Muscle layer of duodenum (tissue), 2 donors: ENCODE data around the gene CD58.

Source experiments
- H3K27ac ChIP-seq: one replicate; pipeline ENCODE4 v1.7.0; 2013; ENCODE audit warnings: mild to moderate bottlenecking, low read length
- H3K27me3 ChIP-seq: one replicate; pipeline ENCODE4 v1.7.0; 2013; ENCODE audit warnings: low read depth, mild to moderate bottlenecking, control low read depth, low read length
- H3K36me3 ChIP-seq, 2 donors: one replicate each; pipeline ENCODE4 v1.7.0; 2013; ENCODE audit warnings: low read length in 2 of 2, control low read depth in 1 of 2, mild to moderate bottlenecking in 1 of 2; ENCODE audit not compliant: insufficient read depth in 2 of 2, control insufficient read depth in 1 of 2
- H3K4me1 ChIP-seq, 2 donors: one replicate each; pipeline ENCODE4 v1.7.0; 2013; ENCODE audit warnings: low read length in 2 of 2, mild to moderate bottlenecking in 2 of 2, control low read depth in 1 of 2, moderate library complexity in 1 of 2; ENCODE audit not compliant: insufficient read depth in 2 of 2, control insufficient read depth in 1 of 2
- H3K4me3 ChIP-seq, 2 donors: one replicate each; pipeline ENCODE4 v1.7.0; 2013; ENCODE audit warnings: low read length in 2 of 2, low read depth in 1 of 2, mild to moderate bottlenecking in 1 of 2
- H3K9me3 ChIP-seq, 2 donors: one replicate each; pipeline ENCODE4 v1.7.0; 2013; ENCODE audit warnings: low read length in 2 of 2, control low read depth in 1 of 2, mild to moderate bottlenecking in 1 of 2; ENCODE audit not compliant: control insufficient read depth in 1 of 2
- donor health status: healthy.

Gene CD58

DNA sequence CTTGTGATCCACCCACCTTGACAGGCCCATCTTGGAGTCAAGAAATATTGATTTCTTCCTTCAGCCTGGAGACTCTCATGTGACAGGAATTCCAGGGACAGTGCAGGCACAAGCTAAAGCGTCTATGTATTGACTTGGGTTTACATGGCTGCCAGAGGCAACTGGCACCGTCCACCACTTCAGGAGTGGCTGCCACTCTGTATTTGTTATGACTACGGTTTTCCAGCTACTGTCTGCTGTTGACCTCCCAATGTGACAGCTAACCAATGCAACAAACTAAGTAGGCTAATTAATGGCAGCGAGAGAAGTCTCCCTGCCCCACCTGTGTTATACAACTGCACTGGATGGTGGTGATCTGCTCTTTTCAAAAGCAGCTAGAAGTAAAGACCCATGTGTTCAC lies 56.9 kb downstream of the CD58 start:
- no peaks in the 10 kb centered on the region for H3K27me3 ChIP-seq
- no peak overlapping the region for H3K27ac ChIP-seq
- peaks cover 0 to 8% of the 10 kb centered on the region in 2 donors for H3K36me3 ChIP-seq
- H3K4me3 ChIP-seq, result no peak overlapping the region
- H3K9me3 ChIP-seq, result no peaks in the 10 kb centered on the region
- H3K4me1 ChIP-seq, result peaks cover 0 to 5% of the 10 kb centered on the region in 2 donors

DNA sequence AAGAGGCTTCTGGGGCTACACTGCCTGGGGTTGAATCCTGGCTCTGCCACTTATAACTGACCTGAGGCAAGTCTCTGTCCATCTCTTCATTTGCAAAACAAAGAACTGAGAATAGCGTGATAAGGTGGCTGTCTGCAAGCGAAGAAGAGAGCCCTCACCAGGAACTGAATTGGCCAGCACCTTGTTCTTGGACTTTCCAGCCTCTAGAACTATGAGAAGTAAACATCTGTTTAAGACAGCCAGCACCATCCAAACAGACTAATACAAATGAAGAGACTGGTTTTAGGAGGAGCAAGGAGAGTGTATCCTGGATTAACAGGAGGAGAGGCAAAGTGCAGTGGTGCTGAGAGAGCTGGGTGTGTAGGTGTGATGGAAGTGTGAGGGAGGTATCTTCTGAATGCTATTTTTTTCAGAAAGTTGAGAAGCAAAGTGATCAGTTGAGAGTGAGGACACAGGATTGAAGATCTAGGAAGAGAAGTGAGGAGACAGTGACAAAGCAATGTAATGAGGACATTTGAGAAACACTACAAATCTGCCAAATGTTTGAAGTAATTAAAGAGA lies 59.3 kb downstream of the CD58 start:
- Histone ChIP-seq H3K36me3 (no peaks in the 10 kb centered on the region), H3K27ac (no peak overlapping the region), H3K4me3 (no peak overlapping the region), H3K27me3 (no peaks in the 10 kb centered on the region), H3K9me3 (no peaks in the 10 kb centered on the region), H3K4me1 (peaks cover 0 to 10% of the 10 kb centered on the region in 2 donors)

DNA sequence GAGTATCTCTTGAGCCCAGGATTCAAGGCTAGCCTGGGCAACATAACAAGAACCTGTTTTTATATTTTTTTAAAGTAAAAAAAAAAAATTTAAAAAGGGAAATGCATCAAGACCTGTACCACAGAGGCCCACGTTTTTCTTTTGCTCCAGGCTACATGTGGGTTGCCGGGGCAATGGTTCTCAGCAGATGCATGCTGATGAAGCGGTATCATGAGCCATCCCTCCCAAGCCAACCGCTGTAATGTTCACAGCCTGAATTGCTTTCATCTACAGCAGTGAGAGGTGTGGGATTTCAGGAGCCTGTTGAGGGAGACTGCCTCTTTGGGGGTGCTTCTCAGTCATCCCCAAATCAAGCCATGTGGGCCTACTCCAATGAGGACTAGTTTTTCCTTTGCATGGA lies 60.5 kb downstream of the CD58 start:
- Histone ChIP-seq H3K9me3 (no peaks in the 10 kb centered on the region), H3K27ac (no peak overlapping the region), H3K27me3 (no peaks in the 10 kb centered on the region), H3K36me3 (no peaks in the 10 kb centered on the region), H3K4me3 (no peak overlapping the region), H3K4me1 (peaks cover 0 to 10% of the 10 kb centered on the region in 2 donors)

GRCh38 chr1:116508984-116509980 lies 61.5 kb downstream of the CD58 start:
- Histone ChIP-seq H3K4me1 (peaks cover 0 to 10% of the 10 kb centered on the region in 2 donors), H3K9me3 (no peaks in the 10 kb centered on the region), H3K36me3 (no peaks in the 10 kb centered on the region), H3K27me3 (no peaks in the 10 kb centered on the region), H3K4me3 (no peak overlapping the region), H3K27ac (peak overlapping the region; percentile 54)

DNA sequence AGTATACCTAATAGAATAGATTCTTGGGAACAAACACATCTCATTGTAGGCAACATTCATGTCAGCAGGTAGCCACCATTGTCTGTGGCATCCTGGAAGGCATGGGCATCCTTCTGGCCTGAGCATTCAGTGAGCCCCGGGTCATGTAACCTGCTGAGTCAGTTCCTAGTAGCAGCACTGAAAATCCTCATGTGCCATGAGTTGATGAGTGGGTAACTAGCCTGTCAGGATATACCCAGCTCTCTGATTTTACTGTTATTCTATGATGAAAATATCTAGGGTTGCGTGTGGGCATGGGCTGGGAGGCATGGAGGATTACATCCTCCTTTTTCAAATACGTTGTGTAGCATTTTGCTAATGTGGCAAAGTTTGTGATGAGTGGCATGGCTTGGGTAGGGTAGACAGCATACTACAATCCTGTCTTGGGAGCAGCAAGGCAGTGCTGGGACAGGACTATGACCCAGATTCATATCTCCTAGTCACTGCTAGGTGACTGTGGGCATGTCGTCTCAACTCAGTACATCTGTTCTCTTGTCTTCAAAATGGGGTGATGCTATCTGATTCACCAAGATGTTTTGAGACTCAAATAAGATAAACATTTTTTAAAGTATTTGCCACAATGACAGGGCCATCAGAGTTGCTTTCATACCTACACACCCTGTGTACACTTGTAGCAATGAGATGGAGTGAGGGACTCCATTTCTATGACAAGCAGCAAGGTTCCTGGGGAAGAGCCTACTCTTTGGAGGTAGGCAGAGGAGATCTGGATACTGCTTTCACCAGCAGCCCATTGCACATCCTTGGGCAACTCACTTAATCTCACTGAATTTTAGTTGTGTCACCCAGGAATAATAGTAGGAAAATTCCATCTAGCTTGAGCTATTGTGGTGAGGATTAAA lies 62.5 kb downstream of the CD58 start:
- H3K27me3 ChIP-seq, result no peaks in the 10 kb centered on the region
- H3K4me1 ChIP-seq, result peaks cover 0 to 10% of the 10 kb centered on the region in 2 donors

DNA sequence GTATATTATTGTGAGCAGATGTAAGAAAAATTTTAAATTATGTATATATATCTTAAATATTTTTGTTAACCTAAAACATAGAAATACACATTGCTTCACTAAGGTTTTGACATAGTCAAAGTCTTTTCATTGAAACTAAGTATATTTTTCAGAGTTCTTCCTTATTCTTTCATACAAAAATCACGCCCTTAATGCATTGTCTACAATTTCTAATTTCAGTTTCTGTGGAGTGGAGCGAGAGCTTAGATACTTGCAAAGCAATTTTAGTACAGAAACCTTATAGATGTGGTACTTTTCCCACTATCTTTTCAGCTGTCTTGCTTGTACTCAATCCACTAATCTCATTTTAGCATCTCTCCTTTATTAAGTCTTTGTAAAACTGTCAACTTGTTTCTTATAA lies 63.2 kb downstream of the CD58 start:
- H3K9me3 ChIP-seq, result no peaks in the 10 kb centered on the region
- no peaks in the 10 kb centered on the region for H3K36me3 ChIP-seq
- no peak overlapping the region for H3K4me3 ChIP-seq
- no peak overlapping the region for H3K27ac ChIP-seq
- no peaks in the 10 kb centered on the region for H3K27me3 ChIP-seq
- peaks cover 0 to 10% of the 10 kb centered on the region in 2 donors for H3K4me1 ChIP-seq

More for the DNA sequence above, 62.5 kb downstream of the CD58 start:
- Histone ChIP-seq H3K9me3 (no peaks in the 10 kb centered on the region), H3K36me3 (no peaks in the 10 kb centered on the region), H3K4me3 (no peak overlapping the region), H3K27ac (peak overlapping the region; percentile 54)

DNA sequence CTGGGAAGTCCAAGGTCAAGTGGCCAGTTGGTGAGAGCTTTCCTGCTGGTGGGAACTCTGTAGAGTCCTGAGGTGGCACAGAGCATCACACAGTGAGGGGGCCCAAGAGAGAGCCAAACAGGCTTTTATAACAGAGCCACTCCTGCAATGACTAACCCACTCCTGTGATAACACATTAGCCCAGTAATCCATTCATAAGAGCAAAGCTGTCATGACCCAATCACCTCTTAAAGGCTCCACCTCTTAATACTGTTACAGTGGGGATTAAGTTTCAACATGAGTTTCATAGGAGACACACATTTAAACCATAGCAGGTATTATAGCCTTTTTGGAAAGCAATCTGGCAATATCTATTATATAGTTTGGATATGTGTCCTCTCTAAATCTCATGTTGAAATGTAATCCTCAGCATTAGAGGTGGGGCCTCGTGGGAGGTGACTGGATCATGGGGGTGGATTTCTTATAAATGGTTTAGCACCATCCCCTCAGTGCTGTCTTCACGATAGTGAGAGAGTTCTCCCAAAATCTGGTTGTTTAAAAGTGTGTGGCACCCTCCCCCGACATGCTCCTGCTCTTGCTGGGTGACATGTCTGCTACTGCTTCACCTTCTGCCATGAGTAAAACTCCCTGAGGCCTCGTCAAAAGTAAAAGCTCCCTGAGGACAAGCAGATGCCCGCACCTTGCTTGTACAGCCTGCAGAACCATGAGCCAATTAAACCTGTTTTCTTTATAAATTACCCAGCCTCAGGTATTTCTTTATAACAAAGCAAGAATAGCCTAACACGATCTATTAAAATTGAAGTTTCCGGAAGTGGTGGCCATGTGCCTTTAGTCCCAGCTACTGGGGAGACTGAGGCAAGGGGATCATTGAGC lies 64.5 kb downstream of the CD58 start:
- H3K27ac ChIP-seq, result no peak overlapping the region

DNA sequence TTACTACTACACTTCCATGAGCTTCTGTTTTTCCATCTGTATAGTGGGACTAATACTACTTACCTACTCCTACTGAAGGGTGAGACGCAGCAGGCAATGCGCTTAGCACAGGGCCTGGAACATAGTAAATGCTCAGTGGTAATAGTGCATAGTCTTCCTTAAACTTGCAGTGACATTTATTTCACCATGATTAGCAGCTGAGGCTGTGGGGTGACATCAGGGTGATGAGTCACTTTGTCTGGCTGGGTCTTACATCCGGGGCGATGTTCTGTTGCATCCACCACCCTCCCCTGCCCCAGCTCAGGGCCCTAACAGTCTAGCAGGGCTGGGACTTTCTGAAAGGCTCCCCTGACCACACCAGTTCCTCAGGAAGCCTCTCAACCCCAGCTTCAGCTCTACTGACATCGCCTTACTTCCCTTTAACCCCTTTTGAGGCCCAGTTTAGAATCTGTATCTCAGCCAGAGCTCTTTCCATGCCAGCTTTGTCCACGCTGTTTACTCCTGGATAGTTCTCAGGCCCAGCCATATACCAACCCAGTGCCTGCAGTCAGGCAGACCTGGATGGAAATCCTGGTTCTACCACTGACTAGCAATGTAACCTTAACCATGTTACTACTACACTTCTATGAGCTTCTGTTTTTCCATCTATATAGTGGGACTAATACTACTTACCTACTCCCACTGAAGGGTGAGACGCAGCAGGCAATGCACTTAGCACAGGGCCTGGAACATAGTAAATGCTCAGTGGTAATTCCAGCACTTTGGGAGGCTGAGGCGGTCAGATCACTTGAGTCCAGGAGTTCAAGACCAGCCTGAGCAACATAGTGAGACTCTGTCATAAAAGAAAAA lies 66.3 kb downstream of the CD58 start:
- no peak overlapping the region for H3K4me3 ChIP-seq
- no peaks in the 10 kb centered on the region for H3K36me3 ChIP-seq
- H3K4me1 ChIP-seq, result peaks cover 0 to 9% of the 10 kb centered on the region in 2 donors
- no peaks in the 10 kb centered on the region for H3K9me3 ChIP-seq
- no peaks in the 10 kb centered on the region for H3K27me3 ChIP-seq
- H3K27ac ChIP-seq, result peak overlapping the region; percentile 35

More for the DNA sequence above, 64.5 kb downstream of the CD58 start:
- H3K27me3 ChIP-seq, result no peaks in the 10 kb centered on the region
- no peaks in the 10 kb centered on the region for H3K36me3 ChIP-seq
- no peaks in the 10 kb centered on the region for H3K9me3 ChIP-seq
- no peak overlapping the region for H3K4me3 ChIP-seq
- peaks cover 0 to 10% of the 10 kb centered on the region in 2 donors for H3K4me1 ChIP-seq

DNA sequence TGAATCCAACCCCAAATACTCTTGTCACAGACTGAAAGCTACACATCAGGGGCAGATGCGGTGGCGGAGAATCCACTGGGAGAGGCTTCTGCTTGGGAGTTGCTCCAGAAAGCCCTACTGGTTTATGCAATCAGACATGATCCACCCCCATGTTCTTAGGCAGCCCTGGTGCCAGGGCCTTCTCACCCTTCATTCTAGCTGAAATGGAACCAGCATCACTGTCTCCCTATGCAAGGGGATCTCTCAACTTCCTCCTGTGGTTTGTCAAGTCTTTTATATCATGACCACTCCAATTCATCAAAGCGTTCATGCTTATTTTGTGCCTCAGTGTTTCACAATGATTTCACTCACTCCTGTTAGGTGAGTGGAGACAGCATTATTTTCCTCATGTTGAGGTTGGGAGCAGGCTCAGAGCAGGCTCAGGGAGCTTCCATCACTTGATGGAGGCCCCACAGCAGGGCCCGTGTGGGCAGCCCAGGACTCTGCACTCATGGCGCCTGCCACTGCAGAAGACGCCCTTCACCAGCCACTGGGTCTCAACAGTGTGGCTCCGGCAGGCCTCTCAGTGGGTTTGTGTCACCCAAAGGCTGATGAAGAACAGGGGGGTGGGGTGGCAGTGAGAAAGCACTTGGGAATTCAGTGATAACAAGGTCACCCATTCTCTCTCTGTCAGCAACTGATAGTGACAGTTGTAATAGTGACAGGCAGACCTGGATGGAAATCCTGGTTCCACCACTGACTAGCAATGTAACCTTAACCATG lies 67.1 kb downstream of the CD58 start:
- no peaks in the 10 kb centered on the region for H3K36me3 ChIP-seq
- peak overlapping the region; percentile 35 for H3K27ac ChIP-seq
- peaks cover 5% of the 10 kb centered on the region in 2 donors for H3K4me1 ChIP-seq
- H3K9me3 ChIP-seq, result no peaks in the 10 kb centered on the region
- no peaks in the 10 kb centered on the region for H3K27me3 ChIP-seq
- no peak overlapping the region for H3K4me3 ChIP-seq
